T-cell (primary cell): ENCODE data around the gene ESX1. TPM values are rescaled to one million over a fixed set of nuclear protein-coding genes. Genes with fewer than 3 reads are reported as not detected.

Experiments used
- total RNA-seq, 35 experiments: library from RNA in 6 of 35; stranded (reverse) in 6 of 35; fragments of 120-200 nt in 1 of 35; gene quantifications; one replicate each; pipeline versions ENCODE4 v1.2.1 to v1.2.4 and lab custom pipeline; 2013 to 2026

Gene ESX1
- total RNA-seq, 5 donors from 2014 or later (not counting 1 experiment from before 2014, with no cell fraction given) = not detected

Other genes starting within 250 kb of the ESX1 start
- gene H2BW1, start 241.2 kb downstream of the ESX1 start, total RNA-seq = not detected
- not detected for gene H2BW2, start 215.0 kb downstream of the ESX1 start, total RNA-seq
- 1 to 10 TPM; 2.1 to 3.5 (median 2.7) TPM for gene TMSB15C, start 178.7 kb downstream of the ESX1 start, total RNA-seq
- 10 to 100 TPM in 3 of 5 donors, 1 to 10 TPM in 2; 2.7 to 18.4 (median 10.3) TPM for gene ZCCHC18, start 142.4 kb downstream of the ESX1 start, total RNA-seq
- gene SLC25A53, start 97.9 kb downstream of the ESX1 start, total RNA-seq = 10 to 100 TPM; 10.1 to 20.2 (median 16.2) TPM
- 10 to 100 TPM; 15.3 to 17.2 (median 16.2) TPM for gene FAM199X, start 88.5 kb downstream of the ESX1 start, total RNA-seq